Keratinocyte (primary cell): ENCODE measurements around the gene STRA6.
"Not testable (repeated sequence)": the region's sequence is repeated elsewhere in the genome, so short reads cannot be mapped to it uniquely, and the experiment has no call there.

Experiments
- EZH2 ChIP-seq: IDR thresholded peaks from one replicate; pipeline ENCODE4 v1.6.1; 2012; ENCODE audit warnings: inconsistent platforms, mild to moderate bottlenecking, low read length, moderate library complexity
- TF ChIP-seq, protein P1 (sequence below), 3 experiments: IDR thresholded peaks in 1 of 3; conservative IDR thresholded peaks in 1 of 3; optimal IDR thresholded peaks in 1 of 3; 2 replicates in 2 of 3; 3 replicates in 1 of 3; pipeline versions ENCODE3 to v1.5.1; 2011; ENCODE audit warnings: low read length in 3 of 3, mild to moderate bottlenecking in 3 of 3, moderate library complexity in 2 of 3, control low read depth in 1 of 3, inconsistent platforms in 1 of 3; ENCODE audit not compliant: insufficient read depth in 2 of 3; ENCODE audit errors: extremely low read depth in 1 of 3

DNA sequence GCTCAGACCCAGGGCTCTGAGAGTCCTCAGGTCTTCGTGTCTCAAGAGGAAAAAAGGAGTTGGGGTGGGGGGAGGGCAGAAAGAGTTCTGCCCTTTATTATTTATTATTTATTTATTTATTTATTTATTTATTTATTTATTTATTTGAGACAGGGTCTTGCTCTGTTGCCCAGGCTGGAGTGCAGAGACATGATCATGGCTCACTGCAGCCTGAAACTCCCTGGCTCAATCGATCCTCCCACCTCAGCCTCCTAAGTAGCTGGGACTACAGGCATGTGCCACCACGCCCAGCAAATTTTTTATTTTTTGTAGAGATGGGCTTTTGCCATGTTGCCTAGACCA, 40.4 kb downstream of the STRA6 start:
- TF ChIP-seq, protein P1, sequence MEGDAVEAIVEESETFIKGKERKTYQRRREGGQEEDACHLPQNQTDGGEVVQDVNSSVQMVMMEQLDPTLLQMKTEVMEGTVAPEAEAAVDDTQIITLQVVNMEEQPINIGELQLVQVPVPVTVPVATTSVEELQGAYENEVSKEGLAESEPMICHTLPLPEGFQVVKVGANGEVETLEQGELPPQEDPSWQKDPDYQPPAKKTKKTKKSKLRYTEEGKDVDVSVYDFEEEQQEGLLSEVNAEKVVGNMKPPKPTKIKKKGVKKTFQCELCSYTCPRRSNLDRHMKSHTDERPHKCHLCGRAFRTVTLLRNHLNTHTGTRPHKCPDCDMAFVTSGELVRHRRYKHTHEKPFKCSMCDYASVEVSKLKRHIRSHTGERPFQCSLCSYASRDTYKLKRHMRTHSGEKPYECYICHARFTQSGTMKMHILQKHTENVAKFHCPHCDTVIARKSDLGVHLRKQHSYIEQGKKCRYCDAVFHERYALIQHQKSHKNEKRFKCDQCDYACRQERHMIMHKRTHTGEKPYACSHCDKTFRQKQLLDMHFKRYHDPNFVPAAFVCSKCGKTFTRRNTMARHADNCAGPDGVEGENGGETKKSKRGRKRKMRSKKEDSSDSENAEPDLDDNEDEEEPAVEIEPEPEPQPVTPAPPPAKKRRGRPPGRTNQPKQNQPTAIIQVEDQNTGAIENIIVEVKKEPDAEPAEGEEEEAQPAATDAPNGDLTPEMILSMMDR (optimal IDR thresholded peaks at IDR 0.05 in 1 of 3, IDR thresholded peaks at IDR 0.05 in 1 of 3, conservative IDR thresholded peaks at IDR 0.05 in 1 of 3; ENCODE audit: extremely low read depth in 1 of 3, insufficient read depth in 2 of 3, low read length in 3 of 3): not testable (repeated sequence)
- not testable (repeated sequence) for TF ChIP-seq EZH2
